Heart right ventricle (tissue), 16 donors: ENCODE measurements around the gene NEDD8. TPM values are rescaled to one million over a fixed set of nuclear protein-coding genes. Genes with fewer than 3 reads are reported as not detected.

ENCODE experiments used
- ATAC-seq, 8 donors: fragments of 200-7000 bp; cut with Tn5 transposase; one replicate each; pipeline ENCODE4 v1.9.1; 2020; ENCODE audit warnings: mild to moderate bottlenecking in 8 of 8, moderate library complexity in 8 of 8, moderate number of reproducible peaks in 1 of 8
- DNase-seq, 2 donors: peaks; one replicate each; pipeline ENCODE4 v3.0.0-alpha.2; 2020
- H3K27ac ChIP-seq, 10 donors: fragments of 200-600 bp; sonication (generic) in 2 of 10; one replicate each; pipeline versions ENCODE4 v1.5.0 to v1.8.0; 2020 to 2022; ENCODE audit warnings: mild to moderate bottlenecking in 3 of 10
- H3K27me3 ChIP-seq, 7 donors: fragments of 200-600 bp; one replicate each; pipeline ENCODE4 v1.8.0; 2021 to 2022; ENCODE audit warnings: mild to moderate bottlenecking in 2 of 7
- H3K36me3 ChIP-seq, 9 donors: fragments of 200-600 bp; sonication (generic) in 1 of 9; one replicate each; pipeline versions ENCODE4 v1.5.0 to v1.8.0; 2020 to 2022; ENCODE audit warnings: mild to moderate bottlenecking in 2 of 9
- H3K4me1 ChIP-seq, 9 donors: fragments of 200-600 bp; sonication (generic) in 1 of 9; one replicate each; pipeline versions ENCODE4 v1.5.0 to v1.8.0; 2020 to 2022; ENCODE audit warnings: mild to moderate bottlenecking in 4 of 9
- H3K4me3 ChIP-seq, 10 donors: fragments of 200-600 bp; sonication (generic) in 2 of 10; one replicate each; pipeline versions ENCODE4 v1.5.0 to v1.8.0; 2020 to 2022; ENCODE audit warnings: mild to moderate bottlenecking in 7 of 10, moderate library complexity in 2 of 10
- H3K9me3 ChIP-seq, 11 donors: fragments of 200-600 bp in 10 of 11; sonication (generic) in 2 of 11; one replicate each; pipeline versions ENCODE4 v1.5.0 to v1.8.0; 2013 to 2022; ENCODE audit warnings: mild to moderate bottlenecking in 2 of 11, control low read depth in 1 of 11, moderate library complexity in 1 of 11
- CTCF ChIP-seq, 9 donors: fragments of 200-600 bp; sonication (generic) in 2 of 9; IDR thresholded peaks; one replicate each; pipeline versions ENCODE4 v1.5.0 to v1.8.0; 2021 to 2022; ENCODE audit warnings: antibody characterized with exemption in 9 of 9, mild to moderate bottlenecking in 5 of 9, moderate library complexity in 1 of 9
- WGBS, 2 donors: extraction: QIAGEN DNeasy Blood & Tissue Kit; methylation state at CpG; one replicate each; pipeline ENCODE4 v1.1.7; 2013; ENCODE audit warnings: inconsistent platforms in 1 of 2; 5-methylcytosine and 5-hydroxymethylcytosine counted together
- intact Hi-C, 10 donors: fragments of 100-400 bp; cut with DNase I; formaldehyde crosslinking; loops; one replicate each; pipeline versions ENCODE4 v1.11.1 to v1.14.2; 2022
- polyA plus RNA-seq, 2 donors: library from polyadenylated mRNA; stranded (reverse); fragments of 200-250 nt; gene quantifications; one replicate each; pipeline ENCODE4 v1.2.3, GENCODE V29; 2013
- total RNA-seq, 10 donors: library from RNA; stranded (reverse); fragmentation: NEBNext Ultra II Directional in 3 of 10; extraction: Animal tissue kit (Norgen Biotek cat#: 25700) in 3 of 10; gene quantifications; one replicate each; pipeline versions ENCODE4 v1.2.1 to v1.2.4, GENCODE V29; 2021 to 2023
- donor health status: Arrhythmogenic right ventricular cardiomyopathy.
- donor health status: ischemic (EF 13 %, LVEDD 7.1; RV severe dilation, severe dysfunction).
- donor health status: healthy with polysubstance abuse.
- donor health status: DM: no; HTN: yes; CAD: no.
- donor health status: DM: no; HTN: no; CAD: no.
- donor health status: ischemic (EF 25% LVEDD 6.9; RV normal size, moderate dysfunction).
- donor health status: ischemic (EF 25% LVEDD 5.7; RV mildly dilated, moderate dysfunction).
- donor health status: healthy.
- donor health status: DM: yes; HTN: yes; CAD: no.
- donor health status: Ischemic cardiomyopathy.
- donor health status: ischemic (EF 35%, LVEDD 5.7; RV mildly dilated, moderate dysfunction).
- donor health status: nonischemic (EF 11% LVEDD 7.7; RV severe dilation, severe dysfunction).
- donor health status: DM: yes; HTN: yes; CAD: no.
- donor health status: PGD.
- donor health status: ischemic (EF 29% LVEDD 5.4; RV normal size, mild dysfunction).
- donor health status: nonischemic (EF 23%, LVEDD 6.1; RV moderate dilation, normal function).

NEDD8 gene
- total and polyA plus RNA-seq, 12 donors: 154 to 325 (median 199) TPM

GRCh38 chr14:24238527-24239037 lies 6.4 kb upstream of the NEDD8 start:
- intact Hi-C loops: loop anchor here in 1 of 10 donors (10.0 kb wide), 1 partner anchor 196 kb away; no protein-coding TSS in a partner anchor
- WGBS, 2 donors: 91 to 93% methylated on average over 5 of the region's 5 CpGs
- Histone ChIP-seq H3K36me3 (peaks cover 0 to 76% (median 48%) of the 10 kb centered on the region in 9 donors), H3K9me3 (no peaks in the 10 kb centered on the region), H3K4me1 (peaks cover 16 to 83% (median 62%) of the 10 kb centered on the region in 9 donors), H3K27me3 (no peaks in the 10 kb centered on the region), H3K4me3 (no peak overlapping the region), H3K27ac (peak overlapping the region in 1 of 10 donors; percentile 10)
- DNase-seq (no peak), ATAC-seq (no peak)
- TF ChIP-seq CTCF (IDR thresholded peaks at IDR 0.05): no peak

DNA sequence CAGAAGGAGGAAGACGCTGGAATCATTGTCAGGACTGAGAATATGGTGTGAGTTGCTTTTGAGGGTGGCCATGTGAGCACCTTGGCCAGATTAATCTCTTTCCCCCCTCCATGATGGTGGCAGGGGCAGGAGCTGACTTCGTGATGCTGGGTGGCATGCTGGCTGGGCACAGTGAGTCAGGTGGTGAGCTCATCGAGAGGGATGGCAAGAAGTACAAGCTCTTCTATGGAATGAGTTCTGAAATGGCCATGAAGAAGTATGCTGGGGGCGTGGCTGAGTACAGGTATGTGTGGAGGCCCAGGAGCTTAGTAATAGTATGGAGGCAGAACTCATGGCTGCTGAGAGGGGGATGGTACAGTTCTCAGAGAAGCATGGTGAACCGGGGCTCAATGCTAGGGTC lies 6.0 kb upstream of the NEDD8 start:
- ATAC-seq (no peak), DNase-seq (no peak)
- peaks cover 18 to 83% (median 62%) of the 10 kb centered on the region in 9 donors for H3K4me1 ChIP-seq
- peak overlapping the region in 1 of 10 donors; percentile 7 for H3K27ac ChIP-seq
- H3K36me3 ChIP-seq: peaks cover 0 to 76% (median 48%) of the 10 kb centered on the region in 9 donors
- intact Hi-C loops: loop anchor here in 1 of 10 donors (10.0 kb wide), 1 partner anchor 197 kb away; no protein-coding TSS in a partner anchor
- no peak overlapping the region for H3K4me3 ChIP-seq
- 87 to 89% methylated on average over 5 of the region's 5 CpGs for WGBS, 2 donors
- TF ChIP-seq CTCF (IDR thresholded peaks at IDR 0.05): no peak
- H3K9me3 ChIP-seq: no peaks in the 10 kb centered on the region
- no peaks in the 10 kb centered on the region for H3K27me3 ChIP-seq

DNA sequence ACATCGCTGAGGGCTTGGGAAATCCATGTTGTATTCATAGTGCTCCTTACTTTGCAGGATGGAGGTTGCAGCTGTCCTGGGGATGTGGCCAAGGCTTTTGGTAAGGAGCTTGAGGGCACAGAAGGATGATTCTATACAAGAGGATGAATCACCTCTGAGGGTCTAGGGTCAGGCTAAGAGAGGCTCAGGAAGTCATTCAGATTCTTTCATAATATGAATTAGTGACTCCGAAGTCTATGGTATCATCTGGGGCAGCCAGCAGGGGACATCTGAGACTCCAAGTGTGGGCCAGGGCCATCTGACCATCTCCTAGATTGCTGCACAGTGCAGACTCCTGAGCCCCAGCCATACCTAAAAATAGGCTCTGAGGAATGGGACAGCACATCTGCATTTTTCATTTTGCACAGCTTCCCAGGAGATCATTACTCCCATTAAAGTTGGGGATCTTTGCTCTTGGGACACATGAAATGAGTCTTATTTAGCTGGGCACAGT lies 5.3 kb upstream of the NEDD8 start:
- Histone ChIP-seq H3K36me3 (peaks cover 0 to 76% (median 48%) of the 10 kb centered on the region in 9 donors), H3K27me3 (no peaks in the 10 kb centered on the region), H3K4me1 (peaks cover 18 to 82% (median 61%) of the 10 kb centered on the region in 9 donors), H3K27ac (peak overlapping the region in 1 of 10 donors; percentile 10), H3K9me3 (no peaks in the 10 kb centered on the region), H3K4me3 (no peak overlapping the region)
- ATAC-seq (no peak), DNase-seq (no peak)
- 81 to 85% methylated on average over 2 of the region's 2 CpGs for WGBS, 2 donors
- intact Hi-C loops: loop anchor here in 1 of 10 donors (10.0 kb wide), 1 partner anchor 197 kb away; no protein-coding TSS in a partner anchor
- no peak for TF ChIP-seq CTCF (IDR thresholded peaks at IDR 0.05)

GRCh38 chr14:24236689-24237462 lies 4.7 kb upstream of the NEDD8 start:
- no peak for ATAC-seq
- H3K4me1 ChIP-seq: peaks cover 18 to 80% (median 61%) of the 10 kb centered on the region in 9 donors

More at GRCh38 chr14:24236689-24237462, 4.7 kb upstream of the NEDD8 start:
- WGBS, 2 donors: 94 to 95% methylated on average over 6 of the region's 6 CpGs
- H3K27ac ChIP-seq: peak overlapping the region in 1 of 10 donors; percentile 10
- intact Hi-C loops: loop anchor here in 1 of 10 donors (10.0 kb wide), 1 partner anchor 198 kb away; no protein-coding TSS in a partner anchor
- no peaks in the 10 kb centered on the region for H3K9me3 ChIP-seq
- DNase-seq: no peak
- H3K27me3 ChIP-seq: no peaks in the 10 kb centered on the region
- H3K36me3 ChIP-seq: peaks cover 0 to 76% (median 48%) of the 10 kb centered on the region in 9 donors
- no peak overlapping the region for H3K4me3 ChIP-seq
- TF ChIP-seq CTCF (IDR thresholded peaks at IDR 0.05): no peak
